Posterior vena cava (tissue), 2 donors: ENCODE measurements around the gene TNPO1. TPM values are rescaled to one million over a fixed set of nuclear protein-coding genes. Genes with fewer than 3 reads are reported as not detected.

Source experiments
- DNase-seq: peaks from one replicate; pipeline ENCODE4 v3.0.0-alpha.2; 2020; ENCODE audit warnings: low spot score
- intact Hi-C, 2 donors: fragments of 100-400 bp; cut with DNase I; formaldehyde crosslinking; loops; one replicate each; pipeline versions ENCODE4 v1.14.1 to v1.14.2; 2022 to 2023
- total RNA-seq, 2 donors: library from RNA; stranded (reverse); fragmentation: NEBNext Ultra II Directional; extraction: Animal tissue kit (Norgen Biotek cat#: 25700); gene quantifications; one replicate each; pipeline ENCODE4 v1.2.1, GENCODE V29; 2021
- donor health status: DM: yes; HTN: yes; CAD: no.
- donor health status: DM: yes; HTN: yes; CAD: no.

Gene TNPO1
- total RNA-seq, 2 donors from 2014 or later: 94.9 to 124 TPM

GRCh38 chr5:72847439-72847838 is 31.0 kb downstream of the TNPO1 start:
- DNase-seq: no peak
- intact Hi-C loops: loop anchor here in 1 of 2 donors (10.0 kb wide), 1 partner anchor 233 kb away; no protein-coding TSS in a partner anchor

- intact Hi-C loops: loop anchor here in 1 of 2 donors (10.0 kb wide), 1 partner anchor 233 kb away; no protein-coding TSS in a partner anchor
- DNase-seq: peak; percentile 97
Measured at GRCh38 chr5:72847989-72848473, 31.6 kb downstream of the TNPO1 start.

GRCh38 chr5:72848474-72849428 is 32.3 kb downstream of the TNPO1 start:
- peak; percentile 88 for DNase-seq
- intact Hi-C loops: loop anchor here in 1 of 2 donors (10.0 kb wide), 1 partner anchor 234 kb away; no protein-coding TSS in a partner anchor

GRCh38 chr5:72849546-72849945 is 33.1 kb downstream of the TNPO1 start:
- DNase-seq: no peak
- intact Hi-C loops: loop anchor here in 1 of 2 donors (10.0 kb wide), 1 partner anchor 235 kb away; no protein-coding TSS in a partner anchor

GRCh38 chr5:72850113-72850512 is 33.7 kb downstream of the TNPO1 start:
- intact Hi-C loops: no loop called here
- no peak for DNase-seq

- intact Hi-C loops: no loop called here
Measured at GRCh38 chr5:72852356-72852755, 35.9 kb downstream of the TNPO1 start.

GRCh38 chr5:72854419-72854818 is 38.0 kb downstream of the TNPO1 start:
- no peak for DNase-seq
- intact Hi-C loops: no loop called here

More at GRCh38 chr5:72852356-72852755, 35.9 kb downstream of the TNPO1 start:
- no peak for DNase-seq

GRCh38 chr5:72855821-72856220 is 39.4 kb downstream of the TNPO1 start:
- no peak for DNase-seq
- intact Hi-C loops: no loop called here

GRCh38 chr5:72857396-72857795 is 40.9 kb downstream of the TNPO1 start:
- no peak for DNase-seq
- intact Hi-C loops: no loop called here

GRCh38 chr5:72859127-72859526 is 42.7 kb downstream of the TNPO1 start:
- intact Hi-C loops: no loop called here
- no peak for DNase-seq

GRCh38 chr5:72860499-72860898 is 44.0 kb downstream of the TNPO1 start:
- intact Hi-C loops: no loop called here

GRCh38 chr5:72871366-72872024 is 55.0 kb downstream of the TNPO1 start:
- DNase-seq: no peak
- intact Hi-C loops: no loop called here

More at GRCh38 chr5:72860499-72860898, 44.0 kb downstream of the TNPO1 start:
- no peak for DNase-seq

- intact Hi-C loops: no loop called here
- DNase-seq: no peak
Measured at GRCh38 chr5:72878854-72879253, 62.4 kb downstream of the TNPO1 start.

- intact Hi-C loops: no loop called here
Measured at GRCh38 chr5:72882989-72883388, 66.5 kb downstream of the TNPO1 start.

GRCh38 chr5:72883850-72884249 is 67.4 kb downstream of the TNPO1 start:
- intact Hi-C loops: no loop called here
- DNase-seq: no peak

More at GRCh38 chr5:72882989-72883388, 66.5 kb downstream of the TNPO1 start:
- DNase-seq: no peak

- intact Hi-C loops: no loop called here
- no peak for DNase-seq
Measured at GRCh38 chr5:72884892-72885291, 68.4 kb downstream of the TNPO1 start.

GRCh38 chr5:72885824-72886223 is 69.4 kb downstream of the TNPO1 start:
- intact Hi-C loops: no loop called here
- DNase-seq: no peak

GRCh38 chr5:72888595-72888994 is 72.1 kb downstream of the TNPO1 start:
- intact Hi-C loops: no loop called here

GRCh38 chr5:72889324-72889723 is 72.9 kb downstream of the TNPO1 start:
- intact Hi-C loops: no loop called here
- DNase-seq: no peak

More at GRCh38 chr5:72888595-72888994, 72.1 kb downstream of the TNPO1 start:
- no peak for DNase-seq

- intact Hi-C loops: no loop called here
- no peak for DNase-seq
Measured at GRCh38 chr5:72892846-72893245, 76.4 kb downstream of the TNPO1 start.
